GM19043 (cell line): ENCODE results near the gene LRCH1.

Source experiments
- ATAC-seq: cut with Tn5 transposase; IDR thresholded peaks from one replicate; pipeline ENCODE4 v1.9.1; 2021; ENCODE audit warnings: low read depth; ENCODE audit not compliant: unreplicated experiment

Gene LRCH1

DNA sequence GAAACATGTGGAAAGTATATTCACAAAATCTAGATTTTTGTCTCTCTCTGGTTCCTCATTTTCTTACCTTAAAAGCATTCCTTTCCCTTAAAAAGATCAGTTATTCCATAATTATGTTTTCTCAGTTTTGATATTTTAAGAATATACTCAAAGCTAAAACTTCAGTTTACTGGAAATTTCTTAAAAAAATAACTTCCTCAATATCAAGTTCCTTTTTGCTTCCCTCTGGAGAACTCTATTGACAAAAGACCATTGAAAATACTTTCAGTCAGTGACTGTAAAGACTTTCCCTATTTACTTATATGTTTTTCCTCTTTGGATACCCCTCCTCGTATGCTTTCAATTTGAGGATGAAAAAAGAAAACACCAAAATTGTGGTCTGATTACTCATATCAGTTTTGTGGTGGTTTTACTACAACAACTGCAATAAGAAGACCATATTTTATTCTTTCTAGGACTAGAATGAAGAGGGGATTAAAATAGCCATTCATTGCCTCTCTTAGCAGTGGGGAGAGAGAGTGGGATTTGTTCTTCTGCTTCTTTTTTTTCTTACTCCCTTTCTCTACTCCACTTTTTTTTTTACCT, 130.8 kb downstream of the LRCH1 start:
- no peak for ATAC-seq

- no peak for ATAC-seq
Measured at GRCh38 chr13:46684287-46685001, 131.5 kb downstream of the LRCH1 start.

DNA sequence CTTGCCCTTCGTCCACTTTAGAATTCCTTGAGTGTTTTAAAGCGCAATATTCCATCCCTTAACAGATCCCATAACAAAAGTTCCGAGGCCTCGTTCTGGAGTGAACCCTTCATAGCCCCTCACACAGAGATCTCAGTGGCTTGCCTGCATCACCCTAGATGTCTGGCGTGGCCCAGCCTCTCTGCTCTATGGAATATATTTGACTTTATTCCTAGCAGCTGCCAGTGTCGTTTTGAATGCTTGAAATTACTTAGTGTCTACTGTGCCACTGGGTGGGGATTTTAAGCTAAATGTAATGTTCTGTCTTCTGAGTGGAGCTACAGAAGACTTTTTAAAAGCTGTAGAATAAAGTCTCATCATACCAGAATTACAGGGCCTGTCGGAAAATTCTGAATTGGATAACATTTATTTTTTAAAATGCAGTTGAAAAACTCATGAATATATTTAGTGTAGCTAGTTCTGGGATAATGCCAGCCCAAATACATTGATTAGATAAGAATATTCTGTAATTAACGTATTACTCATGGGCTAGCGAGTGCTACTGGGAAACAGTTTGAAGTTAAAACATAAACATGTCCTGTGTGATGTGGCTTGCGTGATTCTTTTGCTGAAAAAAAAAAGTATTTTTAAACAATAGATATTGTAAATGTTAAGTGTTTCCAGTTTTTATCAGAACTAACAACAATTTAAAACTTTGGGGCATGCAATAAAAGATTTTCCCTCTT, 132.2 kb downstream of the LRCH1 start:
- no peak for ATAC-seq

DNA sequence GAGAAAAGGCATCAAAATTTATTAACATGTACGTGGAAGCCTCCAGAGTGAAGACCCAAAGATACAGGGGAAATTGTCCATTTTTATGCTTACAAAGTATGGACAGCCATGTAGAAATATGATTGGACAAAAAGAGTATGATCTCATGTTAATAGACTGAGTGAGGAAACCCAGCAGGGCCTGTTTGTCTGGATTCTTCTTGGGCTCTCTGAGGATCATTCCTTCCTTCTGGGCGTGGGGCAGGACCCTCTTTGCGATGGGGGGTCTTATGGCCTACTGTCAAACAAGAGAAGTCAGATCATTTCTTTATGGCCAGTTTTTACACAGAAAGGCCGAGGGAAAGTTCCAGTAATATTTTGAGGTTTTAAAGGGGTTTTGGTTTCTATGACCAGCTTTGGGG, 133.2 kb downstream of the LRCH1 start:
- ATAC-seq = no peak

DNA sequence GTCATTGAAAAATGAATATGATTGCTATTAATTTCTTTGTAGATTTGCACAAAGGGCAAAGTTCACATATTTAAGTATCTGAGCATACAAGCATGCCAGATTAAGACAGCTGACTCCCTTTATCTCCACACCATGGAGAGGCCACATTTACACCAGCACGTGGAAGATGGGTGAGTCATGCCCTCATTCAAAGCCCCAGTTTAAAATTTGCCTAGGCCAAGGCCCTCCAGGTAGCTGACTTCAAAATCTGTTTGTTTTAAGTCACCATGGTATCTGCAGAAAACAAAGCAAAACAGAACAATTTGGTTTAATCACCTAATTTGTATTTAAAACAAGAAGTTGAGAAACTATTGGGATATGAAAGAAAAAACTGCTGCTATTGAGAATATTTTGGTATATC, 134.8 kb downstream of the LRCH1 start:
- ATAC-seq = no peak

DNA sequence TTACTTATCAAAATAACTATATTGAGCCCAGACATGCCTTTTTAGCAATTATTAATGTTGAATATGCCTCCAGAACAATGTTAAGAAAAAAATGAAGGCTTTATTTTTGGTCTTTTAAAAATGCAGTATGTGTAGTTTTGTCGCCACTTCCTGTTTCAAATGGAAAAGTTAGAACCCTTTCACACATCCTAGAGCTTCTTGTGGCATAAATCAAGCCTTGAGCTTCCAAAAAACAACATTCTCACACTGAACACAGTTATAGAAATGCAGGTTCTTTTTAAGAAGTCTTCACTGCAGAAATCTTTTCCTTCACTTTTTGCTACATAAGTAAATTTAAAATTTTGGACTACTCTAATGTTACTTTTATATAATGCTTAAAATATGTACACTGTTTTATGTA, 135.3 kb downstream of the LRCH1 start:
- no peak for ATAC-seq

DNA sequence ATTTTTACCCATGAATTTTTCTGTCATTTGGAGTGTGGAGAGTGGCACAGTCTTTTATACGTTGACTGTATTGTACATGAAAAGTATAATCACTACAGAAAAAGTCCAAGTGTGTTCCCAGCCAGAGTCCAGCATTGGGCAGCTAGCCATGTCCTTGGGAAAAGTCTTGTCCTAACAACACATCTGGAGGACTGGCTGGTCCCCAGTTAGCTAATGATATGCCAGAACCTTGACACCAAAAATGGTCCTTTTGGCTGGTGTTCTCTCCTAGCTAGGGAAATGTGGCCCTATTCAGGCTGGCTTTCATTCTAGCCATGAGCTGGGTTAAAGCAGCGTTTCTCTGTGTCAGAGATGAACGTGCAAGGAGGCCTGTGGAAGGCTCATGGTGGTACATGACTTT, 145.0 kb downstream of the LRCH1 start:
- no peak for ATAC-seq

GRCh38 chr13:46698910-46699460, 146.0 kb downstream of the LRCH1 start:
- no peak for ATAC-seq

DNA sequence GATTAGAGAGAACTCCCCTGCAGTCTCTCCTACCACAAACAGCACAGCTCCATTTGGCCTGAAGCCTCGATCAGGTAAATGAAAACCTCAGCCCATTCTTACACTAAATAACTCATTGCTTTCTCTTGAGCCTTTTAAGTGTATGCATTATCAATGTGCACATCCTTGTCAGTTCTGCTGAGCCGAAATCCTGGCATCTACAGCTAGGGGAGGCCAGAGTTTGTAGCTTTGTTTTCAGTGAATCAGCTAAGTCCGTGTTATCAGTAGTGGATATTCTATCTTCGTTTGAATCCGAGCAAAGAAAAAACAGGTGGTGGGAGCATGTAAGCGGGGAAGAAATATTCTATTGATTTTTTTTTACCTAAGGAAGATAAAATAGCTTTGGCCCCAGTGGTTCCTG, 159.6 kb downstream of the LRCH1 start:
- no peak for ATAC-seq

- no peak for ATAC-seq
Measured at GRCh38 chr13:46715363-46715762, 162.4 kb downstream of the LRCH1 start.

- no peak for ATAC-seq
Measured at GRCh38 chr13:46716821-46717220, 163.9 kb downstream of the LRCH1 start.

GRCh38 chr13:46717275-46717674, 164.3 kb downstream of the LRCH1 start:
- no peak for ATAC-seq

GRCh38 chr13:46717856-46718255, 164.9 kb downstream of the LRCH1 start:
- no peak for ATAC-seq

DNA sequence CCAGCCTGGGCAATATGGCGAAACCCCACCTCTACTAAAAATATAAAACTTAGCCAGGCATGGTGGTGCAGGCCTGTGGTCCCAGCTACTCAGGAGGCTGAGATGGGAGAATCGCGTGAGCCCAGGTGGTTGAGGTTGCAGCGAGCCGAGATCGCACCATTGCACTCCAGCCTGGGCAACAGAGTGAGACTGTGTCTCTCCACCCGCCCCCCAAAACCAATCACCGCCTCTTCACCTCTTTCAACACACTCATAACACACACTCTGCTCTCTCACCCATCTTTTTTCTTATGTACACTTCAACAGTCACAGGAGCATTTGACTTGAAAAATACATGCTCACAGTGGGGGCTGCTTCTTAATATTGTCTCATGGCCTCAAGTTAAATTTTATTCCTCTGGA, 167.2 kb downstream of the LRCH1 start:
- ATAC-seq = peak; percentile 86

GRCh38 chr13:46721054-46721453, 168.1 kb downstream of the LRCH1 start:
- ATAC-seq = no peak

DNA sequence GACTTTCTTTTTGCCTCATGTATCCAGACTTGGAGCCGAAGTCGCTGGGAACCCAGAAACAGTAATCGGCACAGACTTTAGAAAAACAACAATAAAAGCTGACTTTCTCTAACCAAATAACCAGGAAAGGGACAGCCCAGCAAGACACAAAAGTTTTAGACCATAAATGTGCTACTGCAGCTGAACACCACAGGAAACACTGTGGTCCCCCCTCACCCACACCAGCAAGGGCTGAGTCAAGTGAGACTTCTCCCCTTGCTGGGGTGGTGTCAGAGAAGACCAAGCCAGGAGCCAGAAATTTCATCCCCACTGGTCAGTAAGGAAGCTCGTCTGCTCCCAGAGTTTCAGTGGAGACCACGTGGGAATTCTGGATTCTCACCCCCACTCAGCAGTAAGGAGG, 173.4 kb downstream of the LRCH1 start:
- no peak for ATAC-seq

- ATAC-seq = no peak
Measured at GRCh38 chr13:46728777-46729176, 175.8 kb downstream of the LRCH1 start.

DNA sequence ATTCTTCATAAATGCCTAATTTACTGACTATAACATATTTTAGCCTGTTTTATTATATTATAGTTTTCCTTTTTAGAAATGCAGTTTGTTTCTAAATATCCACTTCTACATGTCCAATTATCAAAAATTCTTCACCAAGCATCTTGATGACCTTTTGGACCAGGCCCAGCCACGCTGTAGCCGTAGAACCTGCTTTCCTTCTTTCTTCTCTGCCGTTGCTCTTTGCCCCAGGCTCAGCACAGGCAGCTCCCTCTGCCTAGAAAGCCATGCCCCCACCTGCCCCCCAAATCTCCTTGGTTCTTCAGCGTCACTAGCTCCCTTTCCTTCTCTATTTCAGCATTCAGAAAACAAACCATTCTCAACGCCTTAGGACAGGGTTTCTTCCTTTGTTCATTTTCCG, 178.6 kb downstream of the LRCH1 start:
- no peak for ATAC-seq

GRCh38 chr13:46735425-46735824, 182.5 kb downstream of the LRCH1 start:
- no peak for ATAC-seq

GRCh38 chr13:46736541-46737310, 183.8 kb downstream of the LRCH1 start:
- no peak for ATAC-seq

DNA sequence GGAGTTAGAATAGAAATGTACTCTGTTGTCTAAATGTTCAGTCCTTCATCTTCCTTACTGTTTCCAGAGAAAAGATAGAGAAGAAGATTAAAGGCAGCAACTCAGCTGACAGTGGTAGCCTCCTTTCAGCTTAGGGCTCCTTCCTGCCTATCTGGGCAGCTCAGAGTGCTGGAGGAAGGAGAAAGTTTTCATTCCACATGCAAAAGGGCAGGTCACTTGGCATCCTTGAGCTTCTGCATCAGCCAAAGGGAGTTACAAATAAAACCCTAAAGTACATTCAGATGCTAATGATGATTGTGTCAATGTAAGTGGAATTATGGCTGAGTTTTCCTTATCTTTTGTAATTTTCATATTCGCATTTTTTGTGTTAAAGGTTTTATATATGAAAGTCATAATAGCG, 185.1 kb downstream of the LRCH1 start:
- no peak for ATAC-seq
